T-helper 17 cell (primary cell): ENCODE measurements around the gene DENND5B. TPM values are rescaled to one million over a fixed set of nuclear protein-coding genes. Genes with fewer than 3 reads are reported as not detected.

Experiments used
- ATAC-seq: fragments of 150-1000 bp; cut with Tn5 transposase; 2 replicates; pipeline ENCODE4 v1.10.0; 2021; ENCODE audit warnings: mild to moderate bottlenecking, moderate library complexity
- DNase-seq, 3 donors: peaks; one replicate each; pipeline versions ENCODE4 v3.0.0 to v3.0.0-alpha.2; 2020 to 2021
- H3K9me3 ChIP-seq: one replicate; pipeline ENCODE4 v1.7.0; 2013; ENCODE audit warnings: low read length, mild to moderate bottlenecking; ENCODE audit not compliant: control insufficient read depth, poor library complexity, severe bottlenecking
- H3K27ac Mint-ChIP-seq: one replicate; pipeline ENCODE4 v1.8.0; 2022; ENCODE audit warnings: mild to moderate bottlenecking, moderate library complexity, mixed read lengths
- H3K27me3 Mint-ChIP-seq: one replicate; pipeline ENCODE4 v1.8.0; 2022; ENCODE audit warnings: mixed read lengths
- H3K36me3 Mint-ChIP-seq: one replicate; pipeline ENCODE4 v1.8.0; 2022; ENCODE audit warnings: low read depth, mixed read lengths
- H3K4me1 Mint-ChIP-seq: one replicate; pipeline ENCODE4 v1.8.0; 2022; ENCODE audit warnings: mild to moderate bottlenecking, mixed read lengths
- H3K4me3 Mint-ChIP-seq: one replicate; pipeline ENCODE4 v1.8.0; 2022; ENCODE audit warnings: mild to moderate bottlenecking, moderate library complexity, mixed read lengths
- total RNA-seq, 4 donors: library from RNA in 2 of 4; stranded (reverse) in 2 of 4; gene quantifications; one replicate each; pipeline ENCODE4 v1.2.3 and lab custom pipeline; 2022 to 2026

DENND5B gene
- total RNA-seq (under 1 TPM; 0.26 to 0.94 TPM), total RNA-seq (lab: John Stamatoyannopoulos, UW) (0 to 0.23 reads per million in 2 donors)

- DNase-seq (no peak), ATAC-seq (peak; percentile 52)
- H3K27me3 Mint-ChIP-seq: peaks cover 57% of the 10 kb centered on the region
- no peaks in the 10 kb centered on the region for H3K9me3 ChIP-seq
- peaks cover 9% of the 10 kb centered on the region for H3K4me1 Mint-ChIP-seq
- peaks cover 5% of the 10 kb centered on the region for H3K36me3 Mint-ChIP-seq
- H3K4me3 Mint-ChIP-seq: peak within 1 kb of the TSS; percentile 90
- no peak within 1 kb of the TSS for H3K27ac Mint-ChIP-seq
These were observed at the start of gene DENND5B for GRCh38 chr12:31590642-31591379. DENND5B (minus strand) TSS chr12:31591136; CDS start chr12:31590832, 304 bp downstream.

- H3K27ac Mint-ChIP-seq: no peak overlapping the region
- peaks cover 5% of the 10 kb centered on the region for H3K4me1 Mint-ChIP-seq
- H3K4me3 Mint-ChIP-seq: no peak overlapping the region
These were observed 43.7 kb upstream of the DENND5B start for GRCh38 chr12:31634620-31635019.

GRCh38 chr12:31633464-31633863 is 42.5 kb upstream of the DENND5B start:
- DNase-seq (no peak), ATAC-seq (no peak)
- no peaks in the 10 kb centered on the region for H3K9me3 ChIP-seq
- H3K27me3 Mint-ChIP-seq: peaks cover 23% of the 10 kb centered on the region
- H3K4me1 Mint-ChIP-seq: peaks cover 5% of the 10 kb centered on the region
- H3K27ac Mint-ChIP-seq: no peak overlapping the region
- no peak overlapping the region for H3K4me3 Mint-ChIP-seq
- no peaks in the 10 kb centered on the region for H3K36me3 Mint-ChIP-seq

More at GRCh38 chr12:31634620-31635019, 43.7 kb upstream of the DENND5B start:
- peaks cover 19% of the 10 kb centered on the region for H3K27me3 Mint-ChIP-seq
- ATAC-seq: no peak
- DNase-seq: no peak
- H3K36me3 Mint-ChIP-seq: no peaks in the 10 kb centered on the region
- no peaks in the 10 kb centered on the region for H3K9me3 ChIP-seq

- DNase-seq: no peak
- H3K36me3 Mint-ChIP-seq: no peaks in the 10 kb centered on the region
- H3K27ac Mint-ChIP-seq: no peak overlapping the region
- H3K9me3 ChIP-seq: no peaks in the 10 kb centered on the region
- H3K4me3 Mint-ChIP-seq: no peak overlapping the region
- H3K4me1 Mint-ChIP-seq: peaks cover 5% of the 10 kb centered on the region
- peaks cover 23% of the 10 kb centered on the region for H3K27me3 Mint-ChIP-seq
- no peak for ATAC-seq
These were observed 40.9 kb upstream of the DENND5B start for GRCh38 chr12:31631809-31632208.

- peaks cover 2% of the 10 kb centered on the region for H3K4me1 Mint-ChIP-seq
These were observed 40.2 kb upstream of the DENND5B start for GRCh38 chr12:31631023-31631724.

GRCh38 chr12:31629756-31630732 is 39.1 kb upstream of the DENND5B start:
- ATAC-seq: no peak
- Mint-ChIP-seq H3K27ac (peak overlapping the region; percentile 53), H3K4me3 (no peak overlapping the region), H3K36me3 (no peaks in the 10 kb centered on the region), H3K4me1 (peaks cover 2% of the 10 kb centered on the region), H3K27me3 (peaks cover 30% of the 10 kb centered on the region)
- no peaks in the 10 kb centered on the region for H3K9me3 ChIP-seq
- DNase-seq: no peak

More at GRCh38 chr12:31631023-31631724, 40.2 kb upstream of the DENND5B start:
- ATAC-seq (no peak), DNase-seq (no peak)
- no peak overlapping the region for H3K4me3 Mint-ChIP-seq
- no peaks in the 10 kb centered on the region for H3K36me3 Mint-ChIP-seq
- no peaks in the 10 kb centered on the region for H3K9me3 ChIP-seq
- peak overlapping the region; percentile 27 for H3K27ac Mint-ChIP-seq
- H3K27me3 Mint-ChIP-seq: peaks cover 28% of the 10 kb centered on the region

GRCh38 chr12:31627456-31628054 is 36.6 kb upstream of the DENND5B start:
- Mint-ChIP-seq H3K27me3 (peaks cover 29% of the 10 kb centered on the region), H3K36me3 (no peaks in the 10 kb centered on the region), H3K4me1 (peaks cover 2% of the 10 kb centered on the region), H3K4me3 (no peak overlapping the region), H3K27ac (no peak overlapping the region)
- H3K9me3 ChIP-seq: no peaks in the 10 kb centered on the region
- ATAC-seq: no peak
- no peak for DNase-seq

- H3K4me1 Mint-ChIP-seq: no peaks in the 10 kb centered on the region
- no peaks in the 10 kb centered on the region for H3K36me3 Mint-ChIP-seq
- no peak overlapping the region for H3K27ac Mint-ChIP-seq
- no peak overlapping the region for H3K4me3 Mint-ChIP-seq
- DNase-seq: no peak
- peaks cover 20% of the 10 kb centered on the region for H3K27me3 Mint-ChIP-seq
- no peaks in the 10 kb centered on the region for H3K9me3 ChIP-seq
- ATAC-seq: no peak
These were observed 35.5 kb upstream of the DENND5B start for GRCh38 chr12:31626270-31626995.

GRCh38 chr12:31622038-31622437 is 31.1 kb upstream of the DENND5B start:
- H3K4me1 Mint-ChIP-seq: peaks cover 2% of the 10 kb centered on the region

GRCh38 chr12:31620311-31620710 is 29.4 kb upstream of the DENND5B start:
- Mint-ChIP-seq H3K4me3 (no peak overlapping the region), H3K27me3 (peaks cover 17% of the 10 kb centered on the region), H3K4me1 (peaks cover 2% of the 10 kb centered on the region), H3K36me3 (no peaks in the 10 kb centered on the region), H3K27ac (no peak overlapping the region)
- no peaks in the 10 kb centered on the region for H3K9me3 ChIP-seq
- DNase-seq (no peak), ATAC-seq (no peak)

More at GRCh38 chr12:31622038-31622437, 31.1 kb upstream of the DENND5B start:
- Mint-ChIP-seq H3K27me3 (peaks cover 24% of the 10 kb centered on the region), H3K4me3 (no peak overlapping the region), H3K27ac (no peak overlapping the region), H3K36me3 (no peaks in the 10 kb centered on the region)
- H3K9me3 ChIP-seq: no peaks in the 10 kb centered on the region
- DNase-seq: no peak
- ATAC-seq: no peak

GRCh38 chr12:31618228-31619025 is 27.5 kb upstream of the DENND5B start:
- Mint-ChIP-seq H3K4me1 (peaks cover 2% of the 10 kb centered on the region), H3K27ac (no peak overlapping the region), H3K27me3 (peaks cover 17% of the 10 kb centered on the region), H3K4me3 (no peak overlapping the region), H3K36me3 (no peaks in the 10 kb centered on the region)
- H3K9me3 ChIP-seq: no peaks in the 10 kb centered on the region
- ATAC-seq (no peak), DNase-seq (no peak)
